Measurements from ENCODE around the gene ZSCAN1.

The ZSCAN1 gene, protein sequence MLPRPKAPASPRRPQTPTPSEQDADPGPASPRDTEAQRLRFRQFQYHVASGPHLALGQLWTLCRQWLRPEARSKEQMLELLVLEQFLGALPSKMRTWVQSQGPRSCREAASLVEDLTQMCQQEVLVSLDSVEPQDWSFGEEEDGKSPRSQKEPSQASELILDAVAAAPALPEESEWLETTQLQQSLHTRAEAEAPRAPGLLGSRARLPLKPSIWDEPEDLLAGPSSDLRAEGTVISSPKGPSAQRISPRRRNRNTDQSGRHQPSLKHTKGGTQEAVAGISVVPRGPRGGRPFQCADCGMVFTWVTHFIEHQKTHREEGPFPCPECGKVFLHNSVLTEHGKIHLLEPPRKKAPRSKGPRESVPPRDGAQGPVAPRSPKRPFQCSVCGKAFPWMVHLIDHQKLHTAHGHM

DNA sequence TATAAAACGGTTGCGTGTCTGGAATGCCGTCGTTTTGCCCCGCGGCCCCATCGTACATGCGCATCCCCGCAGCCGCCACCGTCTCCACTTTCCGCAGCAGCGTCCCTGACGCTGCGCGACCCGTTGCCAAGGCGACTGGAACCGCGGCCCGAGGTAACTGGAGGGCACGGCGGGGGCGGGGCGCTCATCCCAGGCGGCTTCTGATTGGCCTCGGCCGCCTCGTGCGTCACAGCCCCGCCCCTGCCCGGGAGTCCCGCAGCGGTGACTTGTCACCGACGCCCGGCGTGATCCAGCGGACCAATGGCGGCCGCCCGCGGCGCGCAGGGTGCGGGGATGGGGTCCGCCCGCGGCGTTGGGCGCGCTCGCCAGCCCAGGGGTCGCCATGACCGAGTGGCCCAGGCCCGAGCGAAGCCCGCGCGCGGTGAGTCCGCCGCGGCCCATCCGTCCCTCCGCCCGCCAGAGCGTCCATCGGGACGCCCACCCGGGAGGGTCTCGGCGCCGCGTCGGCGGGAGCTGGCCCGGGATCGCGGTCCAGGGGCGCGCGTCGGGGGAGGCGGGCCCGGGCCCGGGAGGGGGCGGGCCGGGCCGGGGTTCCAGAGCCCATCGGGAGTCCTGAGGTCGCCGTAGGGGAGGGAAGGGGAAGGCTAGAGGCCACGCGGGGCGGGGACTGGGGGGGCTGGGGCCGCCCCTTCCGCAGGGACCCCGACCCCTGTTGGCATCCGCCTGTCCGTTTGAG lies at the start of gene ZSCAN1:
Gene ZSCAN1 (plus strand): TSS at position 285 of the 736 bp plus-strand sequence. CDS start 3,812 bp downstream, outside the sequence.
- no peak within 1 kb of the TSS for H3K4me3 ChIP-seq (replicated peaks; ENCODE audit: low read depth, low read length)
- no peaks in the 10 kb centered on the region for H3K36me3 ChIP-seq (ENCODE audit: control insufficient read depth, insufficient read depth, low read length)
- H3K27me3 ChIP-seq (replicated peaks; ENCODE audit: control insufficient read depth, insufficient read depth, low read length), result no peaks in the 10 kb centered on the region
- DNase-seq (ENCODE audit: extremely low read depth, insufficient read length), result no peak
- TF ChIP-seq, protein P1, sequence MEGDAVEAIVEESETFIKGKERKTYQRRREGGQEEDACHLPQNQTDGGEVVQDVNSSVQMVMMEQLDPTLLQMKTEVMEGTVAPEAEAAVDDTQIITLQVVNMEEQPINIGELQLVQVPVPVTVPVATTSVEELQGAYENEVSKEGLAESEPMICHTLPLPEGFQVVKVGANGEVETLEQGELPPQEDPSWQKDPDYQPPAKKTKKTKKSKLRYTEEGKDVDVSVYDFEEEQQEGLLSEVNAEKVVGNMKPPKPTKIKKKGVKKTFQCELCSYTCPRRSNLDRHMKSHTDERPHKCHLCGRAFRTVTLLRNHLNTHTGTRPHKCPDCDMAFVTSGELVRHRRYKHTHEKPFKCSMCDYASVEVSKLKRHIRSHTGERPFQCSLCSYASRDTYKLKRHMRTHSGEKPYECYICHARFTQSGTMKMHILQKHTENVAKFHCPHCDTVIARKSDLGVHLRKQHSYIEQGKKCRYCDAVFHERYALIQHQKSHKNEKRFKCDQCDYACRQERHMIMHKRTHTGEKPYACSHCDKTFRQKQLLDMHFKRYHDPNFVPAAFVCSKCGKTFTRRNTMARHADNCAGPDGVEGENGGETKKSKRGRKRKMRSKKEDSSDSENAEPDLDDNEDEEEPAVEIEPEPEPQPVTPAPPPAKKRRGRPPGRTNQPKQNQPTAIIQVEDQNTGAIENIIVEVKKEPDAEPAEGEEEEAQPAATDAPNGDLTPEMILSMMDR (IDR thresholded peaks at IDR 0.05; ENCODE audit: insufficient read depth, low read length, poor library complexity, severe bottlenecking), result no peak

DNA sequence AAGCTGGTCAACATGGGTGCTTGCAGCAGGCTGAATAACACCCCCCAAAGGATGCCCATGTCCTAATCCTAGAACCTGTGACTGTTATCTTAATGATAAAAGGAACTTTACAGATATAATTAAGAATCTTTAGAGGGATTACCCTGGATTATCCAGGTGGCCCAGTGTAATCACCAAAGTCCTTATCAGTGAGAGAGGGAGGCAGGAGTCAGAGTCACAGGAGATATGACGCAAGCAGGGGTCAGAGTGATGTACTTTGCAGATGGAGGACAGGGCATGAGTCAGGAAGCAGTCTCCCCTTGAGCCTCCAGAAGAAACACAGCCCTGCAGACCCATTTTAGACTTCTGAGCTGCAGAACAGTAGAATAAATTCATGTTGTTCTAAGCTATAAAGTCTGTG lies 41.0 kb upstream of the ZSCAN1 start:
- H3K4me3 ChIP-seq (replicated peaks; ENCODE audit: low read depth, low read length), result no peak overlapping the region
- DNase-seq (ENCODE audit: extremely low read depth, insufficient read length), result no peak
- H3K36me3 ChIP-seq (ENCODE audit: control insufficient read depth, insufficient read depth, low read length), result peaks cover 7% of the 10 kb centered on the region
- TF ChIP-seq, protein P1 (IDR thresholded peaks at IDR 0.05; ENCODE audit: insufficient read depth, low read length, poor library complexity, severe bottlenecking), result no peak
- no peaks in the 10 kb centered on the region for H3K27me3 ChIP-seq (replicated peaks; ENCODE audit: control insufficient read depth, insufficient read depth, low read length)

DNA sequence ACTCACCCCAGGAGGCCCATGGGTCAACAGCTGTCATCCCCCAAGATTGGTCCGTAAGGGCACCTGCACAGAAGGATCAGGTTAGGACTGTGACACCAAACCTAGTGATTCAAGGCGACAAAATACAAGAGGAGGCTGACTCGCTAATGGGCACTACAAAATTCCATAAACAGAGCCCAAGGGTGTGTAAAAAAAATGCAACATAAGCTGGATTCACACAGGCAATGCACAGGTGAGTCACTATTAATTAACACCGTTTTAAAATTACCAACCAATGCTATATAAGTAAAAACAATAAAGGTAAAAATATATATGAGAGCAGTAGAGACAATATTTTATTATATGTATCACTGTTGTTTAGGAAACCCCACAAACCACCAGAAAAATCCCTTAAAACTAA lies 33.1 kb upstream of the ZSCAN1 start:
- Histone ChIP-seq H3K36me3 (ENCODE audit: control insufficient read depth, insufficient read depth, low read length) (peaks cover 14% of the 10 kb centered on the region), H3K27me3 (replicated peaks; ENCODE audit: control insufficient read depth, insufficient read depth, low read length) (no peaks in the 10 kb centered on the region), H3K4me3 (replicated peaks; ENCODE audit: low read depth, low read length) (no peak overlapping the region)
- TF ChIP-seq, protein P1 (IDR thresholded peaks at IDR 0.05; ENCODE audit: insufficient read depth, low read length, poor library complexity, severe bottlenecking), result no peak
- no peak for DNase-seq (ENCODE audit: extremely low read depth, insufficient read length)

DNA sequence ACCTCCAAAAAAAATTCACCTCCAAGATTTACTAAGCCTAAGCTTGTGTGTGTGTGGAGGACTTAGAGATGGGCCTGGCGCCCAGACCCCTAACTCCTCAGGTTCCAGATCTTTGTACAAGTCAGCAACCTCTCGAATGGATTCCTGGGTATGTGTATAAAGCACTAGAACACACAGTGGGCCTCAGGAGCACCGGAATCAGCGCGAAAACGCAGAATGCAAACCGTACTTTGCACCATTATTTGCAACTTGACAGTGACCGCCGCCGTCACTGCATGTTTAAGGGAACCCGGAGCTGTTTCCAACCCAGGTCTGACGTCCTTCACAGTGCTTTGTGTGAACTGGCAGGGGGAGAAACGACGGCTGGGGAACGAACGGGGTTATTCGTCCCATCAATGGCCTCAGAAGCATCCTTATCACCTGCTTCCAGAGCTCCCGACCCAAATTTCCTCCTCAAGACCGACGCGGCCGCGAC lies 31.9 kb upstream of the ZSCAN1 start:
- TF ChIP-seq, protein P1 (IDR thresholded peaks at IDR 0.05; ENCODE audit: insufficient read depth, low read length, poor library complexity, severe bottlenecking), result no peak
- Histone ChIP-seq H3K36me3 (ENCODE audit: control insufficient read depth, insufficient read depth, low read length) (peaks cover 14% of the 10 kb centered on the region), H3K27me3 (replicated peaks; ENCODE audit: control insufficient read depth, insufficient read depth, low read length) (no peaks in the 10 kb centered on the region), H3K4me3 (replicated peaks; ENCODE audit: low read depth, low read length) (peak overlapping the region; percentile 77)
- no peak for DNase-seq (ENCODE audit: extremely low read depth, insufficient read length)

DNA sequence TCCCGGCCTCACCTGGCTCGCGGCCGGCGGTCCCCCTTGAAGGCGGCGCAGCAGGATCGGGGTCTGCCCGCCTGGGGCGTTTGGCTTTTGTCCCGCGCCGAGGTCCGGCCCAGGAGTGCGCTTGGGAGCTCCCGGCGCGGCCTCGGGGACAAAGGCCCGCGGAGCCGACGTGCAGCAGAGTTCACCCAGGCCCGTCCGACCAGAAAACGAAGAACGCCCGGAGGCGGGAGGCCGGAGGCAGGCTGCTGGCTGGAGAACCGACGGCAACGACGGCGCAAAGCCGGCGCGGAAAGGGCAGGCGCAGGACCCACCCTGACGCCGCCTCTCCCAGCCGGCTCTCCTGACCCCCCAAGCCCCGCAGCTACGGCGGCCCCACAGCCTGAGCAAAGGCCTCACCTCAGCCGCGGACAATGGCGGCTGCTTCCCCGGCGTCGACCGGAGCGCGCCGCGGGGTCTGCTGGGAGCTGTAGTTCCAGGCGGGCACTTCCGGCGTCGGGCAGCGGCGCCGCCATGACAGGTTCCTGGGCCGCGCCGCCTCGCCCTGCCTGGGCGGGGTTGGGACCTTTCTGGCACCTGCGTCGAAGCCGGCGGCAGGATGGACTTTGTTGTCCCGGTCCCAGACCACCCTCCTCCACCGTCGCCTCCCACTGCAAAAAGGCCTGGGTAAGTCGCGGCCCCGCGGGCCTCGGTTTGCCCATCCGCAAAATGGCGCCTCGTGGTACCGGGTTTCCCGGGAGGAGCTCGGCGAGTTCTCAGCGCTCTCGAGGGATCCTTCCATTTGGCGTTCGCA lies 31.2 kb upstream of the ZSCAN1 start, which contains the start of gene ZNF606:
Gene ZNF606 (minus strand): TSS at position 437 of the 790 bp plus-strand sequence. CDS start 1,501 bp downstream, outside the sequence.
- Histone ChIP-seq H3K27me3 (replicated peaks; ENCODE audit: control insufficient read depth, insufficient read depth, low read length) (no peaks in the 10 kb centered on the region), H3K4me3 (replicated peaks; ENCODE audit: low read depth, low read length) (peak within 1 kb of the TSS; percentile 77), H3K36me3 (ENCODE audit: control insufficient read depth, insufficient read depth, low read length) (peaks cover 14% of the 10 kb centered on the region)
- peak; percentile 94 for DNase-seq (ENCODE audit: extremely low read depth, insufficient read length)
- TF ChIP-seq, protein P1 (IDR thresholded peaks at IDR 0.05; ENCODE audit: insufficient read depth, low read length, poor library complexity, severe bottlenecking), result no peak
